Breast epithelium (tissue), 4 donors: ENCODE measurements around the gene PTGIR. TPM values are rescaled to one million over a fixed set of nuclear protein-coding genes. Genes with fewer than 3 reads are reported as not detected.
A peak's percentile ranks its signal among the peaks of the same experiment; 100 is the strongest.

Source experiments
- DNase-seq, 2 donors: peaks; one replicate each; pipeline ENCODE4 v3.0.0-alpha.2; 2019; ENCODE audit warnings: low spot score in 2 of 2
- H3K27ac ChIP-seq, 2 donors: fragments of 200-600 bp; sonication (generic) in 1 of 2; one replicate each; pipeline ENCODE4 v1.5.1; 2016 to 2019; ENCODE audit warnings: mild to moderate bottlenecking in 1 of 2
- H3K27me3 ChIP-seq, 2 donors: fragments of 200-600 bp; sonication (generic) in 1 of 2; one replicate each; pipeline versions ENCODE4 v1.5.1 to v1.6.0; 2017 to 2019; ENCODE audit warnings: control low read depth in 1 of 2, mild to moderate bottlenecking in 1 of 2
- H3K36me3 ChIP-seq: fragments of 200-600 bp; one replicate; pipeline ENCODE4 v1.5.1; 2019
- H3K4me1 ChIP-seq, 2 donors: fragments of 200-600 bp; sonication (generic); one replicate each; pipeline ENCODE4 v1.5.1; 2016 to 2019; ENCODE audit warnings: control low read depth in 1 of 2
- H3K4me3 ChIP-seq, 3 donors: fragments of 200-600 bp; sonication (generic); 1 replicate in 2 of 3; 2 replicates in 1 of 3; pipeline ENCODE4 v1.5.1; 2016 to 2019; ENCODE audit warnings: mild to moderate bottlenecking in 3 of 3, moderate library complexity in 2 of 3
- H3K9me3 ChIP-seq, 2 donors: fragments of 200-600 bp; sonication (generic) in 1 of 2; one replicate each; pipeline ENCODE4 v1.5.1; 2016 to 2019; ENCODE audit warnings: control low read depth in 1 of 2
- POLR2A ChIP-seq: fragments of 450-650 bp; IDR thresholded peaks from one replicate; pipeline ENCODE4 v1.6.1; 2016; ENCODE audit warnings: antibody characterized with exemption, mild to moderate bottlenecking, moderate library complexity
- POLR2AphosphoS5 ChIP-seq, 3 donors: sonication (generic); formaldehyde crosslinking; IDR thresholded peaks; one replicate each; pipeline ENCODE4 v1.6.1; 2017; ENCODE audit warnings: antibody characterized with exemption in 3 of 3
- intact Hi-C: fragments of 100-400 bp; cut with DNase I; formaldehyde crosslinking; loops from one replicate; pipeline ENCODE4 v1.15.1; 2023; ENCODE audit warnings: low total_unique reads
- total RNA-seq, 3 donors: library from RNA; depleted of rRNA; stranded (reverse); fragments of >200 nt; gene quantifications; one replicate each; pipeline ENCODE4 v1.1.0, GENCODE V29; 2016
- TF ChIP-seq, protein P1 (sequence below), 3 donors: fragments of 450-650 bp; IDR thresholded peaks; one replicate each; pipeline ENCODE4 v1.5.1; 2016 to 2017; ENCODE audit warnings: antibody characterized with exemption in 3 of 3, mild to moderate bottlenecking in 3 of 3, moderate library complexity in 3 of 3

Gene PTGIR
- total RNA-seq, 3 donors from 2014 or later = 0.29 to 6.9 (median 1.3) TPM

DNA sequence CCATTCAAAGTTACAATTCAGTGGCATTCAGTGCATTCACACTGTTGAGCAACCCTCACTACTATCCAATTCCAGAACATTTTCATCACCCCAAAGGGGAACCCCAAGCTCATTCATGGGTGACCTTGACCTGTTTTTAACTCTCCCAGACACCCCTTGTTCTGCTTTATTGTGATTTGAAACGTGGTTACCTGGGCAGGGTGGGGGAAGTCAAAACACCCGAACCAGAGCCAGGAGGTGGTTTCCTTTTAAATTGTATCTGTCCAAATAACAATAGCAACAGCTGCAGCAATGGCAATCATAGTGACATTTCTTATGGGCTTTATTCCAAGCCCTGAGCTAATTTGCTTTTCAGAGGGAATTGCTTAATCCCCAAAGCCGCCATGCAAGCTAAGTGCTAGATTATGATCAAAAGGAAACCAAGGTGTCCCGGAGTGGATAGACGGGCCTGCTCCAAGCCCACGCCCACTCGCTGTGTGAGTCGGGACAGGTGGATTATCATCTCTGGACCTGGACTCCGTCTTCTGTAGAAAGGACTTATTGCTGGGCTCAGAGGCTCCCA is 6.1 kb downstream of the PTGIR start:
- H3K4me1 ChIP-seq = peaks cover 11 to 14% of the 10 kb centered on the region in 2 donors
- H3K27me3 ChIP-seq = no peaks in the 10 kb centered on the region
- intact Hi-C loops = loop anchor here (5.0 kb wide), 1 partner anchor 44 kb away; the partner anchor contains the start of gene DACT3
- DNase-seq = peak in 1 of 2 donors; percentile 62
- no peak overlapping the region for H3K4me3 ChIP-seq
- TF ChIP-seq POLR2A = no peak
- TF ChIP-seq POLR2AphosphoS5 (IDR thresholded peaks at IDR 0.05) = peak in 2 of 3 donors; percentile 32 to 54
- H3K27ac ChIP-seq = peak overlapping the region; percentile 62 to 74
- H3K9me3 ChIP-seq = no peaks in the 10 kb centered on the region
- no peaks in the 10 kb centered on the region for H3K36me3 ChIP-seq

DNA sequence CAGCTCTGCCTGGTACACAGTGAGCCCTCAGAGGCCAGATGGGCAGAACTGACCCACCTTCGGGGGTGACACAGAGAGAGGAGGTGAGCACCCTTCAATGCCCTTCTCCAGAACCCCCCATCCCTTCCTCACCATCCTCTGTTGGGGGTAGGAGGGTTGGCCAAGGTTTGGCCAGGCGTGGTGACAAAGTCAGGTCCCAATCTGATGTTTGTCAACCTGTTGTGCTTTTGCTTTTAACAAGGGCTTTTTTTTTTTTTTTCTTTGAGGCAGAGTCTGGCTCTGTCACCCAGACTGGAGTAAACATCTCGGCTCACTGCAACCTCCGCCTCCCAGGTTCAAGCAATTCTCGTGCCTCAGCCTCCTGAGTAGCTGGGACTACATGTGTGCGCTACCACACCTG is 7.3 kb downstream of the PTGIR start:
- intact Hi-C loops = loop anchor here (5.0 kb wide), 1 partner anchor 45 kb away; the partner anchor contains the start of gene DACT3

GRCh38 chr19:46616631-46617322 is 8.1 kb downstream of the PTGIR start:
- Histone ChIP-seq H3K9me3 (no peaks in the 10 kb centered on the region), H3K4me3 (no peak overlapping the region), H3K27ac (peak overlapping the region; percentile 38 to 68), H3K27me3 (no peaks in the 10 kb centered on the region), H3K4me1 (peaks cover 11 to 14% of the 10 kb centered on the region in 2 donors), H3K36me3 (no peaks in the 10 kb centered on the region)
- TF ChIP-seq, protein P1, sequence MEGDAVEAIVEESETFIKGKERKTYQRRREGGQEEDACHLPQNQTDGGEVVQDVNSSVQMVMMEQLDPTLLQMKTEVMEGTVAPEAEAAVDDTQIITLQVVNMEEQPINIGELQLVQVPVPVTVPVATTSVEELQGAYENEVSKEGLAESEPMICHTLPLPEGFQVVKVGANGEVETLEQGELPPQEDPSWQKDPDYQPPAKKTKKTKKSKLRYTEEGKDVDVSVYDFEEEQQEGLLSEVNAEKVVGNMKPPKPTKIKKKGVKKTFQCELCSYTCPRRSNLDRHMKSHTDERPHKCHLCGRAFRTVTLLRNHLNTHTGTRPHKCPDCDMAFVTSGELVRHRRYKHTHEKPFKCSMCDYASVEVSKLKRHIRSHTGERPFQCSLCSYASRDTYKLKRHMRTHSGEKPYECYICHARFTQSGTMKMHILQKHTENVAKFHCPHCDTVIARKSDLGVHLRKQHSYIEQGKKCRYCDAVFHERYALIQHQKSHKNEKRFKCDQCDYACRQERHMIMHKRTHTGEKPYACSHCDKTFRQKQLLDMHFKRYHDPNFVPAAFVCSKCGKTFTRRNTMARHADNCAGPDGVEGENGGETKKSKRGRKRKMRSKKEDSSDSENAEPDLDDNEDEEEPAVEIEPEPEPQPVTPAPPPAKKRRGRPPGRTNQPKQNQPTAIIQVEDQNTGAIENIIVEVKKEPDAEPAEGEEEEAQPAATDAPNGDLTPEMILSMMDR (IDR thresholded peaks at IDR 0.05) = peak in 2 of 3 donors; percentile 31 to 35
- TF ChIP-seq POLR2AphosphoS5 (IDR thresholded peaks at IDR 0.05) = no peak
- peak in 1 of 2 donors; percentile 56 for DNase-seq
- intact Hi-C loops = loop anchor here (5.0 kb wide), 1 partner anchor 46 kb away; the partner anchor contains the start of gene DACT3

More for the DNA sequence above, 7.3 kb downstream of the PTGIR start:
- DNase-seq = no peak
- Histone ChIP-seq H3K9me3 (no peaks in the 10 kb centered on the region), H3K4me3 (no peak overlapping the region), H3K27ac (peak overlapping the region; percentile 38 to 68), H3K4me1 (peaks cover 11 to 14% of the 10 kb centered on the region in 2 donors), H3K36me3 (no peaks in the 10 kb centered on the region), H3K27me3 (no peaks in the 10 kb centered on the region)
- TF ChIP-seq POLR2A = no peak
- TF ChIP-seq, protein P1 (IDR thresholded peaks at IDR 0.05) = no peak
- no peak for TF ChIP-seq POLR2AphosphoS5 (IDR thresholded peaks at IDR 0.05)

DNA sequence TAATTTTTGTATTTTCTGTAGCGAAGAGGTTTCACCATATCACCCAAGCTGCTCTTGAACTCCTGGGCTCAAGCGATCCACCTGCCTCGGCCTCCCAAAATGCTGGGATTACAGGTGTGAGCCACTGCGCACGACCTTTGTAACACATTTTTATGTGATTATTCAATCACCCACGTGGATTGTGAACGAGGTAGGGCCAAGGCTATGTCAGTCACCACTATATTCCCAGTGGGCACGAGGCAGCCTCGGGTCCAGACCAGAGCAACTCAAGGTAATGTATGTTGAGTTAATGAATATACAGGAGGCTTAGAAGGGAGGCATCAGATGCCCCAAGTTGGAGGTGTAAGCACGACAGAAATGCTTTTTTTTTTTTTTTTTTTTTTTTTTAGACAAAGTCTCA is 8.9 kb downstream of the PTGIR start:
- DNase-seq = no peak
- Histone ChIP-seq H3K4me3 (no peak overlapping the region), H3K27me3 (no peaks in the 10 kb centered on the region), H3K4me1 (peaks cover 6 to 14% of the 10 kb centered on the region in 2 donors), H3K27ac (no peak overlapping the region), H3K36me3 (no peaks in the 10 kb centered on the region), H3K9me3 (no peaks in the 10 kb centered on the region)
- TF ChIP-seq POLR2AphosphoS5 (IDR thresholded peaks at IDR 0.05) = no peak
- TF ChIP-seq, protein P1 (IDR thresholded peaks at IDR 0.05) = no peak
- TF ChIP-seq POLR2A = no peak
- intact Hi-C loops = loop anchor here (5.0 kb wide), 1 partner anchor 46 kb away; the partner anchor contains the start of gene DACT3

GRCh38 chr19:46614114-46614722 is 10.7 kb downstream of the PTGIR start:
- TF ChIP-seq, protein P1 (IDR thresholded peaks at IDR 0.05) = peak; percentile 88 to 91 (median 90)
- TF ChIP-seq POLR2A = no peak
- Histone ChIP-seq H3K27me3 (no peaks in the 10 kb centered on the region), H3K9me3 (no peaks in the 10 kb centered on the region), H3K4me3 (no peak overlapping the region), H3K4me1 (peaks cover 4 to 10% of the 10 kb centered on the region in 2 donors), H3K36me3 (no peaks in the 10 kb centered on the region), H3K27ac (no peak overlapping the region)
- intact Hi-C loops = no loop called here
- DNase-seq = peak; percentile 67 to 78
